Hippocampal formation (tissue), 2 donors: Measurements from ENCODE around the gene SLC34A1.
A peak's percentile ranks its signal among the peaks of the same experiment; 100 is the strongest.
"Not testable (repeated sequence)": the region's sequence is repeated elsewhere in the genome, so short reads cannot be mapped to it uniquely, and the experiment has no call there.

Experiments
- DNase-seq, 2 donors: peaks; one replicate each; lab custom pipeline; 2025; lab: John Stamatoyannopoulos, UW

The SLC34A1 gene

DNA sequence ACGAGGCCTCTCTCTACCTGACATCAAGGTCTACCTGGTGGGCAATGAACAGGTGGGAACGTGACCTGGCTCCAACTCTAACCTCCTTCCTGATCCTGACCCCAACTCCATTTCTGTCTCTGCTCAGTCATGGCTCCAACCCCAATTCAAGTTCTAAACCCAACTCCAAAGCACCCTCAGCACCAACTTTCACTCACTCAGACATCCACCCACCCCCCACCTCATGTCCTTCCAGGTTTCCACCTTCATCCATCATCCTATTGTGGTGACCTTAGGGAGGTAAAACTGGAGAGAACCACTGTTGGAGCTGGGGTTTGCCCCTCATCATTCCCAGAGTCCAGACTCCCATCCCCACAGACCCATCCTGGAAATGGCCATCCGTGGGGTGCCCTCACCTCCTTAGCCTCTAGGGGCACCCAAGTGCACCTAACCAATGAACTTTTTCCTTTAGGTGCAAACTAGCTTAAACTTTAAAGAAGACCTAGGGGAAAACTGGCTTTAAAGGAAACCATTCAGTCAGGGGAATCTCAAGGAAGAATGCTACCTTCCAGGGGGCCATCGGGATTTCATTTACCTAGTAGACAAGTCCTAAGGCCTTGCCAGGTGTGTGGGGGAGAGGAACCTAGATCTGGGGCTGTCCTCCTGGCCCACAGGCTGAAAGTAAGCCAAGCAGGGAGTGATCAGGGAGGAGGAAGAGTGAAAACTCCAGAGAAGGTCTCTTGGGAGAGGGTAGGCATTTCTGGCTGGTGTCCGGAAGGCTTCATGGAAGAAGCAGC lies 15.2 kb upstream of the SLC34A1 start:
- DNase-seq = no peak

DNA sequence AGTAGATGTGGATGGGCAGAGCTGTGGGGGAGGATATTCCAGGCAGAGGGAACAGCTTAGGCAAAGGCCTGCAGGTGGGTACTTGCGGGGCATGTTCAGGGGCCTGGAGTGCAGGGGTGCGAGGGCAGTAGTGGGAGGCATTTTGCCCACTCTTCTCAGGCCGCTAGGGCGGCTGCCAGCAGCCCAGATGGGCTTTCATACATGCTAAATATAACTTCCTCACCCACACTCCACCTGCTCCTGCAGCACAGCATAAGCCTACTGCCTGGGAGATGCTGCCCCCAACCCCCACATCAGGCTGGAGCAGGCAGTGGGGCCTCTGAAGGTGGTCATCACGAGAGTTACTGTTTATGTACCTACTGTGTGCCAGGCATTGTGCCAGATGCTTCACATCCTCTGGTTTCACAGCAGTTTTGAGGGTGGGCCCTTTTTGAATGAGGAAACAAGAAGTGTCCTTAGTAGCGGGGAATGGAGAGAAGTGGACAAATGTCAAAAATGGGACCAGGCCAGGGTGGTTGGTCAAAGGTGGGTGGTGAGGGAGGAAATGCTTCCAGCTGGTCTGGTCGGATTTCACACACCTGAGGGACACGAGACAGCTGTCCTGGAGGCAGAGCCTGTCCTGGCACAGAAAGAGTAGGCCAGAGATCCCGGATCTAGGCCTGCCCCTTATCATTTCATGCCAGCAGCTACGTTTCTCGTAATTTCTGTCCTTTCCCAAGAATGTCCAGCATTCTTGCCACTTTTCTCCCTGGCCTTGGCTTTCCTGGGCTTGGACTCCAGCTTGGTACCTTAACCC lies 14.4 kb upstream of the SLC34A1 start:
- no peak for DNase-seq

DNA sequence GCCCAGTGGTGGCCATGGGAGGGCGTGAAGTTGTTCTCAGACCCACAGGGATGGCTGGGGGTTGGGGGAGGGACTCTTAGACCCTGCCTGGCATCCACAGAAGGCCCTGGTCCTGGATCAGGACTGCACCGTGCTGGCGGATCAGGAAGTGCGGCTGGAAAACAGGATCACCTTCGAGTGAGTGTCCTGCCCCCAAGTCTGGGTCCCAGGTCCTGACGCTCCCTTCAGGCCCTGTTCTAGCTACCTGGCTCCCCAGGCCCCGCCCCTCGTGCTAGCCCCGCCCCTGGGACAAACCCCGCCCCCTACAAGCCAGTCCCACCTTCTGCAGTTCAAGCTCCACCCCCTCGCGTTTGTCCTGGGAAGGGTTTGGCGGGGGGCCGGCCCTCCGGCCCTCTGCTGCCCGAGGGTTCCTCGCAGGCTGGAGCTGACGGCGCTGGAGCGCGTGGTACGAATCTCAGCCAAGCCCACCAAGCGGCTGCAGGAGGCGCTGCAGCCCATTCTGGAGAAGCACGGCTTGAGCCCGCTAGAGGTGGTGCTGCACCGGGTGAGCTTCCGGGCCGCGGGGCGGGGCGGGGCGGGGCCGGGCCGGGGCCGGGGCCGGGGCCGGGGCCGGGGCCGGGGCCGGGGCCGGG lies 13.6 kb upstream of the SLC34A1 start:
- no peak for DNase-seq

- no peak for DNase-seq
These were observed 12.9 kb upstream of the SLC34A1 start for GRCh38 chr5:177371120-177372033.

DNA sequence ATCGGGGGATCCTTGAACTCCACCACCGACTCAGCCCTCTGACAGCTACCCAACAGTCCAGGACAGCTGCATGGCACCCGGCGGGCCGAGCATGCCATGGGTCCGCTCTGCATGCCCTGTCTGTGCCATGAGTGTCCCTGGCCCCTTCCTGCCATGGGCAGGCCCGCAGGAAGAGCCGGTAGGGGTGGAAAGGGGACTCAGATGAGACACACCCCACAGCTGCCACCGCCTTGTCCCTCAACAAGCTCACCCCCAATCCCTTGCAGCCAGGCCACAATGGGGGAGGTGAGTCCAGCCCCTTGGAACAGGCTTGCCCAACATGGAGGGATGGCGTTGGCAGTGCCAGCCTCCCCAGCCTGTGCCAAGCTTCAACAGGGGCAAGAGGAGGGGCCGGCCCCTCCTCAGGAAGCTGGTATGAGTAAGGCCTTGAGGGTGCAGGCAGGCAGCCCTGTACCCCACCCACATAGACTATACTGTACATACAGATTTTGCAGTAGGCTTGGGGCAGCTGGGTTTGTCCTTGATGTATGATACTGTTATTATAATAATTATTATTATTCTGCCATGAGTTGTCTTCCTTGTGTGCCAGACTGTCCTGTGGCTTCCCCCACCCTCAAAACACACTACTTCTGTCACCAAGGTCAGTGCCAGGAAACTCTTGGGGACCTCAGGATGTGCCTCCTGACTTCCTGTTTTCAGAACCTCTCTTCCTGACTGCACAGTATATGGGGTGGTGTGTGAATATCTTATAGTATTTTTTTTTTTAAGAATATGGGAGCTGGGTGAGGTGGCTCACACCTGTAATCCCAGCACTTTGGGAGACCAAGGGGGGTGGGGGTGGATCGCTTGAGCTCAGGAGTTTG lies 12.0 kb upstream of the SLC34A1 start:
- DNase-seq = no peak

DNA sequence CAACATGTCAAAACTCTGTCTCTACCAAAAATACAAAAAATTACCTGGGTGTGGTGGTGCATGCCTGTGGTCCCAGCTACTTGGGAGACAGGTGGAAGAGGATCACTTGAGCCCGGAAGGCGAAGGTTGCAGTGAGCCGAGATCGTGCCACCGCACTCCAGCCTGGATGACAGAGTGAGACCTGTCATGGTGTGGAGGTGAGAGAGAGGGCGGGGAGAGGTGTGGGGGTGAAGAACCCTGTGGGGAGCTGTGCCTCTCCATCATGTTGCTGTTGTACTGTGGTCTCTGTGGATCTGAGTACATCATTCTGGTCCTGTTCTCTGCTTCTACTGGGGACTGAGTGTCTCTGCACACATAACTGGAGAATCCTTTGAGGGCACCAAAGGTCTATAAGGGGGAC lies 11.3 kb upstream of the SLC34A1 start:
- DNase-seq = no peak

GRCh38 chr5:177373806-177374205 lies 10.4 kb upstream of the SLC34A1 start:
- DNase-seq = no peak

GRCh38 chr5:177374211-177374610 lies 10.0 kb upstream of the SLC34A1 start:
- no peak for DNase-seq

DNA sequence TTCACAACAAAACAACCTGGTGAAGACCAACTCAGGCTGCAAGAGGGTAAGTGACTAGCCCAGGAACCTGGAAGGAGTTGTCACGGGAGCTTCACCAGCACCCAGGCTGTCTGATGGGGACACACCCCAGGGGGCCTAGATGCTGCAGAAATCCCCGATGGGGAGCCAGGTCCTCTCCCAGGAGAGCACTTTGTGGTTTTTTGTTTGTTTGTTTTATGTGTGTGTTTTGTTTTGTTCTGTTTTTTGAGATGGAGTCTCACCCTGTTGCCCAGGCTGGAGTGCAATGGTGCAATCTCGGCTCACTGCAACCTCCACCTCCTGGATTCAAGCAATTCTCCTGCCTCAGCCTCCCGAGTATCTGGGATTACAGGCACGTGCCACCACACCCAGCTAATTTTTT lies 8.7 kb upstream of the SLC34A1 start:
- not testable (repeated sequence) for DNase-seq

- DNase-seq = no peak
These were observed 8.1 kb upstream of the SLC34A1 start for GRCh38 chr5:177376107-177376506.

DNA sequence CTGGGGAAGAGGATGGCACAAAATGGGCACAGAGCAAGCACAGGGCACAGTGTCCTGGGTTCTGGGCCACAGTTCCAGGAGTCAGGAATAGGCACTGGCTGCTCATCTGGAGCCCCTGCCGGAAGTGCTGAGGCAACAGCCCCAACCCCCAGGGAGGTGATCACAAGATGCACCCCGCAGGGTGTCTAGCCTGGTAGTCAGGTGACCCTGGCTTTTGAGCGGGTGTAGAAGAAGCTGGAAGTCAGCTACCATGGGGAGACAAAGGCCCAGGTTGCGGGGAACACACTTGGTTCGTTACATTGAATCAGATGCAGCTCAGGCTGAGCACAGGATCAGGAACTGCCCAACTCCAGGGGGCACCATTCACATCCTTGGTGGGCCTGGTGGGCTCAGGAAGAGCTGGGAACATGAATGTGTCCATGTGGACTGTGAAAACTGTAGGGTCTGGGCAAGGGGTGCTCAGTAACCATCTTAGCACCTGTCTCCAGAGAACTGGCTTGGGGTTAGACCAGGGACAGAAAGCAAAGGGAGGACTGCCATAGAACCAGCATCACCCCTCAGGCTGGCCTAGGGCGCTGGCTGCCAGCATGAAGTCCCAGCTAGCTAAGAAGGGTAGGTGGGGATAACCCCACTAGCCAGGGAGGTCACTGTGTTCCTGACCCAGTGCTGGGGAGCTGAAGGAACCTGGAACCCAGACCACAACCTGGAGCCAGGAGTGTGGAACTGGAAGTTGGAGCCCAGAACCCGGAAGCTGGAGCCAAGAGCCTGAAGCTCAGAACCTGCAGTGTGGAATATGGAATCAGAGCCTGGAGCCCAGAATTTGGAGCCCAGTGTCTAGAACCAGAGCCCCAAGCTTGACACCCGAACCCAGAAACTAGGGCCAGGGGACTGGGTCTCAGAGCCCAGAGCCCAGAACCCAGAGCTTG lies 6.1 kb upstream of the SLC34A1 start:
- no peak for DNase-seq

DNA sequence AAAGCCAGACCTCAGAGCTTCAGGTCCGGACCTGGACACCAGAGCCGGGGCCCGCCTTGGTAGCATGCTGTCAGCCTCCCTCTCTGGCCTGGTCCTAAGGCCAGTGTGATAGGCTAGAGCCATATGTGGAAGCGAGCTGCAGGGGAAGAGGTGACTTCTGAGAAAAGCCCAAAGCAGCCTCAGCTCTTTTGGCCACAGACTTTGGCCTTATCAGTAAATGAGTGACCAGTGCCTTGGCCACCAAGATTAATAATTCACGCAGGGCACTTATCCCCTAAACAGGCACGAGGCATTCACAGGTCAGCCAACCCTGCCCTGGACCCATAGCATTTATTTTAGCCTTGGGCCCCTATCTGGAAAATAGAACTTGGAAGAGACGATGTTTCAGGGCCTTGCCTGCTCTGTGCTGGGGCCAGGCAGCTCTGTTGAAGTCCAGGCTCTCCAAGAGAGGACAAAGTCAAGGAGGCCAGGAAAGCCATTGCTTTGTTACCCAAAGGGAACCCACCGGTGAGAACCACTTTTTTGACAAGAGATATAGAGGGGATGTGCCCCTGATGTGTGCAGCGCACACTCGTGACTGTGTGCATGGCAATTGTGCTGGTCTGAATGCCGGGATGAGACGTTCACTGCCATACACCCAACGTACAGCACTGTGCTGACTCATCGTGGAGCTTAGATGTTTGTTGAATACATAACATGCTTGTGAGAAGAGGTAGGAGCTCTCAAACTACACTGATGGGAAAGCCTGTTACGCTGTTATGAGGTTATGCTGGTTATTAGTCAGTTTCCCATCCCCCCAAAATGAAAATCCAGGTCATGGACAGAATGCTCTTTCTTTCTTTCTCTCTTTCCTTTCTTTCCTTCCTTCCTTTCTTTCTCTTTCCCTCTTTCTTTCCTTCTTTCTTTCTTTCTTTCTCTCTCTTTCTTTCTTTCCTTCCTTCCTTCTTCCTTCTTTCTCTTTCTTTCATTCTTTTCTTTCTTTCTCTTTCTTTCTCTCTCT lies 5.0 kb upstream of the SLC34A1 start:
- DNase-seq = no peak

- no peak for DNase-seq
These were observed 3.5 kb upstream of the SLC34A1 start for GRCh38 chr5:177380805-177381126.

DNA sequence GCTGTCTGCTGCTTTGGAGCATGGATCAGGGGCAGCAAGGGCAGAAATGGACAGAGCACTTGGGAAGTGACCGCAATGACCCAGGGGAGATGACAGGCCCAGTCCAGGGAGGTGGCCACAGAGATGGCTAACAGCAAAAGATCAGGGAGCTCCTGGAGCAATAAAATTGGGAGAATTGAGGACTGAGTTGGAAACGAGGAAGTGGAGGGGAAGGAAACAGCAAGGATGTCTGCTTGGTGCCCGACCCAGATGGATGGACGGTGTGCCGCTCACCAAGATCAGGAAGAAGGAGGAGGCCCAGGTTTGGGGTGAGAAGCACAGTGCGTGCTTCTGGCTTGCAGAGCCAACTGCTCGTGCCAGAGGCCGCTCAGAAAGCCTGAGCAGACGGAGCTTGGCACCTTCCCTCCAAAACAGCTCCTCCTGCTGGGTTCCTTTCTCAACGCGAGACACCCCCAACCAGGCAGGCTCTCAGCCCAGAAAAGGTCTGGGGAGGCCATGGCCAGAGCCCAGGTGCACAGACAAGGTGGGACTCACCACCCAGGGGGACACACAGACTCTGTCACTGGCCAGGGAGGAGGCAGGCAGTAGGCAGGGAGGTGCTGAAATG lies 1.7 kb upstream of the SLC34A1 start:
- DNase-seq = peak in 1 of 2 donors; percentile 39

DNA sequence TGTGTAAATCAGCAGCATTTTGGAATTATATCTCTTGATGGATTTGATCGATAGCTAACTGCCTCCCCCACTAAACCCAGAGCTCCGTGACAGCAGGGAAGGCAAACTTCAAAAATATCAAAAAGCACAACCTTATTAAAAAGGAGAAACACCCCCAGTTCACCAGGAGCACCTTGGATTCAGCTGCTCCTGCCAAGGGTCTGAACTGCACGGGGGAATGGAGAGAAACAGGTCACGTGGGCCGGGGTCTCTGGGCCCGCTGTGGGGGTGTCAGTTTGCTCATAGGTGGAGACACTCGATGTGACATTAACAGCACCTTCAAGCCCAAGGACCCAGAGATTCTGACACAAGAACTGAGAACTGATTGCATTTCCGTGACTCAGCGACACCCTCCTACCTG lies 1.1 kb upstream of the SLC34A1 start:
- no peak for DNase-seq

- DNase-seq = no peak
These were observed 1.5 kb downstream of the SLC34A1 start for GRCh38 chr5:177385720-177386119.

DNA sequence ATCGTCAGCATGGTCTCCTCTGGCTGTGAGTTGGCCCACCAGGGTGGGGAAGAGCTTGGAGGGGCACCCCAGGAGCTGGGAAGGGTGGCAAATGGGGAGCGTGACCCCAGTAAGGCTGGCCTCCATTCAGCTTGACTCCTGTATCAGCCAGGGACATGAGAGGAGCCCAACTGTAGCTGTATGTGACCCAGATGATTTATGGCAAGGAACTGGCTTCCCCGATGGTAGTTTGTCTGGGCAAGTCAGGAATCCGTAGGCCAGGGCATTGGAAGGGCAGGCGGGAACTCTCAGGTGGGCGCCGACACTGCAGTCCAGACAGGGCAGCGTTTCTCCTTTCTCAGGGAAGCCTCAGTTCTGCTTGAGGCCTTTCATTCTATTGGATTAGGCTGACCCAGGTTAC lies 2.3 kb downstream of the SLC34A1 start:
- DNase-seq = no peak

GRCh38 chr5:177387405-177387804 lies 3.2 kb downstream of the SLC34A1 start:
- DNase-seq = no peak
